Activated effector memory CD4-positive, alpha-beta T cell treated with anti-CD3 and anti-CD28 coated beads, Interleukin-2, amount 50 U/mL, for 16 hours (primary cell): ENCODE measurements around the gene TOLLIP.
"Not testable (repeated sequence)": the region's sequence is repeated elsewhere in the genome, so short reads cannot be mapped to it uniquely, and the experiment has no call there.

Experiments used
- DNase-seq: peaks from one replicate; pipeline ENCODE4 v3.0.0-alpha.2; 2020

TOLLIP gene

DNA sequence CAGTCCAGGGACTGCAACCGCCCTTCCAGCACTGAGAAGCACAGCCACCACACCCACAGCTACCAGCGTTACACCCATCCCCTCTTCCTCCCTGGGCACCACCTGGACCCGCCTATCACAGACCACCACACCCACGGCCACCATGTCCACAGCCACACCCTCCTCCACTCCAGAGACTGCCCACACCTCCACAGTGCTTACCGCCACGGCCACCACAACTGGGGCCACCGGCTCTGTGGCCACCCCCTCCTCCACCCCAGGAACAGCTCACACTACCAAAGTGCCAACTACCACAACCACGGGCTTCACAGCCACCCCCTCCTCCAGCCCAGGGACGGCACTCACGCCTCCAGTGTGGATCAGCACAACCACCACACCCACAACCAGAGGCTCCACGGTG, 66.7 kb downstream of the TOLLIP start:
- not testable (repeated sequence) for DNase-seq

DNA sequence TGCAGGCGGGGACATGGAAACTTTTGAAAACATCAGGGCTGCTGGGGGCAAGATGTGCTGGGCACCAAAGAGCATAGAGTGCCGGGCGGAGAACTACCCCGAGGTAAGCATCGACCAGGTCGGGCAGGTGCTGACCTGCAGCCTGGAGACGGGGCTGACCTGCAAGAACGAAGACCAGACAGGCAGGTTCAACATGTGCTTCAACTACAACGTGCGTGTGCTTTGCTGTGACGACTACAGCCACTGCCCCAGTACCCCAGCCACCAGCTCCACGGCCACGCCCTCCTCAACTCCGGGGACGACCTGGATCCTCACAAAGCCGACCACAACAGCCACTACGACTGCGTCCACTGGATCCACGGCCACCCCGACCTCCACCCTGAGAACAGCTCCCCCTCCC, 67.1 kb downstream of the TOLLIP start:
- no peak for DNase-seq

DNA sequence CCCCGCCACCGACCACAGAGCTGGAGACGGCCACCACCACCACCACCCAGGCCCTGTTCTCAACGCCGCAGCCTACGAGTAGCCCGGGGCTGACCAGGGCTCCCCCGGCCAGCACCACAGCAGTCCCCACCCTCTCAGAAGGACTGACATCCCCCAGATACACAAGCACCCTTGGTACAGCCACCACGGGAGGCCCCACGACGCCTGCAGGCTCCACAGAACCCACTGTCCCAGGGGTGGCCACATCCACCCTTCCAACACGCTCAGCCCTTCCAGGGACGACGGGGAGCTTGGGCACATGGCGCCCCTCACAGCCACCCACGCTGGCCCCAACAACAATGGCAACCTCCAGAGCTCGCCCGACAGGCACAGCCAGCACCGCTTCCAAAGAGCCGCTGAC, 67.7 kb downstream of the TOLLIP start:
- no peak for DNase-seq

DNA sequence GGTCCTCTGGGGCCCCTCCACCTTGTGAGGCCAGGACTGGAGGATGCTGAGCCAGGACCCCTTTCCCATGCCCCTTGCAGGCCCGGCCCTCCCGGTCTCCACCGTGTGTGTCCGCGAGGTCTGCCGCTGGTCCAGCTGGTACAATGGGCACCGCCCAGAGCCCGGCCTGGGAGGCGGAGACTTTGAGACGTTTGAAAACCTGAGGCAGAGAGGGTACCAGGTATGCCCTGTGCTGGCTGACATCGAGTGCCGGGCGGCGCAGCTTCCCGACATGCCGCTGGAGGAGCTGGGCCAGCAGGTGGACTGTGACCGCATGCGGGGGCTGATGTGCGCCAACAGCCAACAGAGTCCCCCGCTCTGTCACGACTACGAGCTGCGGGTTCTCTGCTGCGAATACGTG, 68.7 kb downstream of the TOLLIP start:
- no peak for DNase-seq

DNA sequence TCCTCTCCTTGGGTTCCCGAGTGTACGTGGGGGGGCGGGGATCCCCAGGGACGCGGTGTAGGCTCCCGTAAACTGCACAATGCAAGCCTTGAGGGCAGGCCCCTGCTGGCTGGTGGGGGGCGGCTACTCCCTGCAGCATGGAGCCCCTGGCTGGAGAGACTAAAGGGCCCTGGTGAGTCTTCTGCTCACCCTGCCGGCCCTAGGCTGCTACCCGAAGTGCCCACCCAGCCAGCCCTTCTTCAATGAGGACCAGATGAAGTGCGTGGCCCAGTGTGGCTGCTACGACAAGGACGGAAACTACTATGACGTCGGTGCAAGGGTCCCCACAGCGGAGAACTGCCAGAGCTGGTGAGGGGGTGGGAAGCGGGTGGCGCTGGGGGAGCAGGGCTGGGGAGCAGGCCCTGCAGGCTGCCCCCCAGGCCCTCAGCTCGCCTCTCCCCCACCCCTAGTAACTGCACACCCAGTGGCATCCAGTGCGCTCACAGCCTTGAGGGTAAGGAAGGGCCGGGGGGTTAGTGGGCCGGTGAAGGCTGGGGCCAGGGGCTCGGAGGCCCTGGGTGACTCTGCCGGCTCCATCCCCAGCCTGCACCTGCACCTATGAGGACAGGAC, 69.7 kb downstream of the TOLLIP start:
- DNase-seq, result no peak

DNA sequence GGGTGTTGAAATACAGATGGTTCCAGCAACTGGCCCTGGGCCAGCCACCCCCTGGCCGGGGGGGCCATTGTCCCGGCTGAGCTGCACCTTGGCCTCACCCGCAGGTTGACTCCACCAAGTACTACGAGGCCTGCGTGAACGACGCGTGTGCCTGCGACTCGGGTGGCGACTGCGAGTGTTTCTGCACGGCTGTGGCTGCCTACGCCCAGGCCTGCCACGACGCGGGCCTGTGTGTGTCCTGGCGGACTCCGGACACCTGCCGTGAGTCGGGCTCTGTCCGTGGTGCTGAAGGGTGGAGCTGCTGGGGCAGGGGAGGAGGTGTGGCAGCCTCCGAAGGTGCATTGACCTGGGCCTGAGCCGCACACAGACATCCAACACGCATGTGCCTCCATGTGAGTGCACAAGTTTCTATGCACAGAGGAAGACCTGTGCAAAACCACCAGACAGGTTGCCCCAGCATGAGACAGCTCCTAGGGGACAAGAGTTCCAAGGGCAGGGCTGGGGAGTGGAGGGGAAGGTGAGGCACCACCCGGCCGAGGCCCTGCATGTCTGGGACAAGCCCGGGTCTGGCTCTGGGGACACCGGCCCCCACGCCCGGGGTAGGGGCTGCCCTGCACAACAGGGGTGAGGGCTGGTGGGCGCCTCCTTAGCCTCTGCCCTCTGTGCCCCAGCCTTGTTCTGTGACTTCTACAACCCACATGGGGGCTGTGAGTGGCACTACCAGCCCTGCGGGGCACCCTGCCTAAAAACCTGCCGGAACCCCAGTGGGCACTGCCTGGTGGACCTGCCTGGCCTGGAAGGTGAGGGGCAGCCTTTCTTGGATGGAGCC, 70.5 kb downstream of the TOLLIP start:
- no peak for DNase-seq

DNA sequence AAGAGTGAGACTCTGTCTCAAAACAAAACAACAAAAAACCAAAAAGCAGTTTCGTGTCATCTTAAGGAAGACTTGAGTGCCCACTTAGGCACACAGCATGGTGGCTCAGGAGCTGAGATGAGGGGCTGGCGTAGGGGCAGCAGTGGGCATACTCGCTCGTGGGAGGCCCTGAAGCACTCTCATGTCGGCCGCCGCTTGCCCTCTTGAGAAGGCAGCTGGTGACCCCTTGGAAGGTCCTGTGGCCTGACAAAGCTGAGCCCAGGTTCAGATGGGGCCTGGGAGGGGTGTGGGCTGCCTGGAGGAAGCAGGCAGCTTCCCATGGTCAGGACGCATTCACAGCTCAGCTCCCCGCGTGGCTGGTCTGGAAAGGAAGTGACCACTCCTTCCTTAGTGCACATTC, 71.6 kb downstream of the TOLLIP start:
- DNase-seq, result no peak

DNA sequence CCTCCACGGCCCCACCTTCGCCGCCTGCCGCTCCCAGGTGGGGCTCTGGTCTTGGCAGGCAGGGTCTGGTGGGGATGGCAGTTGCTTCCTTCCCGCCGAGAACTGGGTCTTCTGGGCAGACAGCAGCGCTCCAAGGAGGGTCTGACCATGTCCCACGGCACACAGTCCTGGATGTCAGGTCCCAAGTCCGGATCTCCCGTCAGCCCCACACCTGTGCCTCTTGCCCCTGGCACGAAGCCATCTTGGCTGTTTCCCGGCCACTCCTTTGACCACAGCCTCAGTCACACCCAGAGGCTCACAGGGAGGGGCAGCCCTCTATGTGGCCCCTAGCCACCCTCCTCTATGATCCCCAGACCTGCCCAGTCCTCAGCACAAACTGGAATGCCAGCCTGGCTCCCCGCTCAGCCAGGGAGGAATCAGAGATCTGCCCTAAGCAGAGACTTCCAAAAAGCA, 72.3 kb downstream of the TOLLIP start:
- DNase-seq, result no peak

DNA sequence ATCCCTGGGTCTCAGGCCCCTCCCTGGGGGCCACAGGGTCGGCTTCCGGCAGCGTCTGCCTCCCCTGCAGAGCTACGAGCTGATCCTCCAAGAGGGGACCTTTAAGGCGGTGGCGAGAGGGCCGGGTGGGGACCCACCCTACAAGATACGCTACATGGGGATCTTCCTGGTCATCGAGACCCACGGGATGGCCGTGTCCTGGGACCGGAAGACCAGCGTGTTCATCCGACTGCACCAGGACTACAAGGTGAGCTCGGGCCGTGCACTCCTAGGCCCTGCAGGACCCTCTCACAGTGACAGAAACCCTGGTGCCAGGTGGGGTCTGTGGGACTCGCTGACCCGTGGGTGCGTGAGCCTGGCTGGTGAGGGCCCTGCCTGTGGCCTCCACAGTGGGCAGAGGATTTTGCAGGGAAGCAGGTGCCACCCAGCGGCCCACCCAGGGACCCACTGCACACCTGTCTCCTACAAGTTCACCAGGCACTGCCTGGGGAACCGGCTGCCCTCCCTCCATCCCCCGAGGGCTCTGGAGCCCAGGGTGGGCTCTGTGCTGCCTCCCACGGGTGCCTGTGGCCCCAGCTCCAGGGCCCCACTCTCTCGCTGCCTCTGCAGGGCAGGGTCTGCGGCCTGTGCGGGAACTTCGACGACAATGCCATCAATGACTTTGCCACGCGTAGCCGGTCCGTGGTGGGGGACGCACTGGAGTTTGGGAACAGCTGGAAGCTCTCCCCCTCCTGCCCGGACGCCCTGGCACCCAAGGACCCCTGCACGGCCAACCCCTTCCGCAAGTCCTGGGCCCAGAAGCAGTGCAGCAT, 72.9 kb downstream of the TOLLIP start:
- DNase-seq, result peak; percentile 27

DNA sequence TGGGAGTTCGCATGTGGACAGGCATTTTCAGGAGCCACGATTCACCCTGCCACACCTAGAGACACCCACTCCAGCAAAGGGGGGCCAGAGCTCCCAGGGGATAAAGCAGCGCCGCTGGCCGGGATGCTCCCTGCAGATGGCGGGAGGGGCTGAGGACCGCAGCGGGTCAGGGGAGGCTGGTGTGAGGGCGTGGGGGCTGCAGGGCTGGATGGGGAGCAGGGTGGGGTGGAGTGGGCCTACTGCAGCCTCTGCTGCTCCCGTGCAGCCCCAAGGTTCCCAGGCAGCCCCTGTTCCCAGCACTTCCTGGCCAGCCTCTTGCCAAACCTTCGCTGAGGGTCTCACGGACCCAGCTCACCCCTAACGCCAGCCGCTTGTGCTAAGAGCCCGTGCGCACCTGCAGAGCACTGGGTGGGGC, 73.5 kb downstream of the TOLLIP start:
- peak; percentile 58 for DNase-seq

DNA sequence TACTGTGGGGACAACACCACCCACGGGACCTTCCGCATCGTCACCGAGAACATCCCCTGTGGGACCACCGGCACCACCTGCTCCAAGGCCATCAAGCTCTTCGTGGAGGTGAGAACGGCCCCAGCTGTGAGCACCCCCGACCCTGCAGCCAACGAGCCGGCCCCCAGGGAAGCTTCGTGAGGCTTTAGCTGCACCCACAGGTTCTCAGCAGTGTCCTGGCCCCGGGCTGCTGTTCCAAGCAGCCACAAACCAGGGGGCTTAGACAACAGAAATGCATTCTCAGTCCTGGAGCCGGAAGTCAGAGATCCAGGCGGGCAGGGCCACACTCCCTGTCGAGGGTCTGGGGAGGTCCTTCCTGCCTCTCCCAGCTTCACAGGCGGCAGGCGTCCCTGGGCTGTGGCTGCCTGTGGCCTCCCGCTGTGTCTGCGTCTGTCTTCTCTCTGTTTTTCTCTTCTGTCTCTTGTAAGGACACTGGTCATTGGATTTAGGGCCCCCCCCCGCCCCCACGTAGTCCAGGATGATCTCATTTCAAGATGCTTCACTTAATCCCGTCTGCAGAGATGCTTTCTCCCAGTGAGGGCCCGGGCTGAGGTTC, 74.0 kb downstream of the TOLLIP start:
- DNase-seq, result peak; percentile 27

DNA sequence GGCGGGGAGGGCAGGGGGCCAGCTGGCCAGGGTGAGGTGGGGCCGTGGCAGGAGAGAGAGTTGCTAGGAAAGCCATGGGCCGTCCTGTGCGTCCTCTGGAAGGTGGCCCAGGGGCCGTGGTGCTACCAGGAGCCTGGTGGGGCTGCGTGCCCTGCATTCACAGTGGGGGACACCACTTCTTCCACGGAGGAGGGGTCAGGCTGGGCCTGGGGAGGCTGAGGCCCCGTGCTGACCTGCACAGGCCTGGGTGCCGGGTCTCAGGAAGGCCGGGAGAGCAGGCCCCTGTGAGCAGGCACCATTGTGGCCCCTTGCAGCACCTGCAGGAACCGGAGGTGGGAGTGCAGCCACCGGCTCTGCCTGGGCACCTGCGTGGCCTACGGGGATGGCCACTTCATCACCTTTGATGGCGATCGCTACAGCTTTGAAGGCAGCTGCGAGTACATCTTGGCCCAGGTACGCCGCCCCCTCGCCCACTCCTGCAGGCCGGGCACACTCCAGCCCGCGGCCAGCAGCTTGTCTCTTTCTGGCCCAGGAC, 74.6 kb downstream of the TOLLIP start:
- DNase-seq, result peak; percentile 59

DNA sequence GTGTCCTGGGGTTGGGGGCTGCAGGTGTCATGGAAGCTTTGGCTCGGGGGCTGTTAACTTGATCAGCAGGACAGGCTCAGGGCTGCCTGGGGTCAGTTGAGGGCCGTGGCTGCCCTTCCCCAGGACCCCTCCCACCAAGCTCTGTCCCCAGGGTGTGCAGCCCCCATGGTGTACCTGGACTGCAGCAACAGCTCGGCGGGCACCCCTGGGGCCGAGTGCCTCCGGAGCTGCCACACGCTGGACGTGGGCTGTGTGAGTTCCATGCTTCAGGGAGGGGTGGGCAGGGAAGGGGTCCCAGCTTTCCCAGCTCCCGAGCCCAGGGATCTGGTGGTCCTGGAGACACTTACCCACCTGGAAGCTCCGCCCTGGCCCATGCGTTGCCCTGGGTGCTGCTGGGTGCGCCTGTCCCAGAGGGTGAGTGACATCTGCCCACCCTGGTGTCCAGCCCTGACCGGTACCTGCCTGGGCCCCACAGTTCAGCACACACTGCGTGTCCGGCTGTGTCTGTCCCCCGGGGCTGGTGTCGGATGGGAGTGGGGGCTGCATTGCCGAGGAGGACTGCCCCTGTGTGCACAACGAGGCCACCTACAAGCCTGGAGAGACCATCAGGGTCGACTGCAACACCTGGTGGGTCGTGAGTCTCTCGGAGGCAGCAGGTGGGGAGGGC, 75.2 kb downstream of the TOLLIP start:
- DNase-seq, result peak; percentile 54

DNA sequence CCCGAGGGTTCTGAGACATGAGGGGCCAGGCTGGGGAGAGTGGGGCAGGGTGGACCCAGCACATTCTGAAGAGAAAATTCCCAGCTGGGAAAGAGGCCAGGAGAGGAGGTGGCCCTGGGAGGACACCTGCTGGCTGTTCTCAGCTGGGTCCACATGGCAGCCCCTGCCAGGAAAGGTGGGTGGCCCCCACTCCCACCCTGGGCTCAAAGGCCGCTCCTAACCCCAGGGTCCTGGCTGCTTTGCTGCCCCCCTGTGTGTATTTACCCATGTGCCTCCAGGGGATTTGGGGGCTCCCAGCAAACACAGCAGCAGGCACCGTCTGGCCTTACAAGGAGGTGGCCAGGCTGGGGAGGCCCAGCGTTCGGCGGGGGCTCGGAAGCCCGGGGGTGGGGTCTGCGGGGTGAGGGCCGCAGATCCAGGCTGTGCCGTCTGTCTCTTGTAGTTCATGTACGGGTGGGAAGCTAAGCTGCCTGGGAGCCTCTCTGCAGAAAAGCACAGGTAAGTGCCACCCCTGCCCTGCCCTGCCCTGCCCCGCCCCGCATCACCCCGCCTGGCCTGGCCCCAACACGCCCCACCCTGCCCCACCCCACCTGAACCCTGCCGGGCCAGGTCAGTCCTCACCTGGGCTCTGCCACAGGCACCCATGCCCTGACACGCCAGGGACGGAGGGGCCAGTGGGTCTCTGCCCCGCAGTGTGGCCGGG, 75.9 kb downstream of the TOLLIP start:
- peak; percentile 45 for DNase-seq

DNA sequence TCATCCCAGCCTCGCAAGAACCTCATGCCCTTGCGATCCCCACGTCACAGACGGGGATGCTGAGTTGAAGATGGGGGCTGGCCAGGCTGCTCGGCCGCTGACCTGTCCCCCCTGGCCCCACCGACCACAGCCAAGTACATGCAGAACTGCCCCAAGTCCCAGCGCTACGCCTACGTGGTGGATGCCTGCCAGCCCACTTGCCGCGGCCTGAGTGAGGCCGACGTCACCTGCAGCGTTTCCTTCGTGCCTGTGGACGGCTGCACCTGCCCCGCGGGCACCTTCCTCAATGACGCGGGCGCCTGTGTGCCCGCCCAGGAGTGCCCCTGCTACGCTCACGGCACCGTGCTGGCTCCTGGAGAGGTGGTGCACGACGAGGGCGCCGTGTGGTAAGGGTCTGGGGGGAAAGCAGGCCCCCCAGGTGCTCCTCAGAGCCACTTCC, 76.5 kb downstream of the TOLLIP start:
- no peak for DNase-seq

DNA sequence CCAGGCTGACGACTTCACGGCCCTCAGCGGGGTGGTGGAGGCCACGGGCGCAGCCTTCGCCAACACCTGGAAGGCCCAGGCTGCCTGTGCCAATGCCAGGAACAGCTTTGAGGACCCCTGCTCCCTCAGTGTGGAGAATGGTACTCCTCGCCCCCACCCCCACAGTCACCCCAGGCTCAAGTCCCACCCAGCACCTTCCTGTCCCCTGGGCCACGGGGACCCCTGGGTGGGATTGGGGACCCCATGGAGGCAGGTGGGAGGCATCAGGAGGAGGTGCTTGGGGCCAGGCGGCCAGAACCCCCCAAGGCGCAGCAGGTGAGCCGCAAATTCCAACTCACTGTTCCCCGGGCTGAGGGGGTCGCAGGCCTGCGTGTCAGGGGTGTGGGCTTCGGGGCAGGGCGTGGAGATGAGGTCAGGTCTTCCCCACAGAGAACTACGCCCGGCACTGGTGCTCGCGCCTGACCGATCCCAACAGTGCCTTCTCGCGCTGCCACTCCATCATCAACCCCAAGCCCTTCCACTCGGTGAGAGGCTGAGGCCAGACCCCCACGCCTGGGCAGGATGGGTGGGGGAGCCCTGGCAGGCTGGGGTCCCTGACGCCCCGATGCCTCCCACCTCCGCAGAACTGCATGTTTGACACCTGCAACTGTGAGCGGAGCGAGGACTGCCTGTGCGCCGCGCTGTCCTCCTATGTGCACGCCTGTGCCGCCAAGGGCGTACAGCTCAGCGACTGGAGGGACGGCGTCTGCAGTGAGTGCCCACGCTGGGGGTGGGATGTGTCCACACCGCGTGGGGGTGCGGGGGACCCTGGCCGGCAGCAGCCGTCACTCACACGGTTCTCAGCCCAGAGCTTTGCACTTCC, 77.2 kb downstream of the TOLLIP start:
- peak; percentile 59 for DNase-seq

DNA sequence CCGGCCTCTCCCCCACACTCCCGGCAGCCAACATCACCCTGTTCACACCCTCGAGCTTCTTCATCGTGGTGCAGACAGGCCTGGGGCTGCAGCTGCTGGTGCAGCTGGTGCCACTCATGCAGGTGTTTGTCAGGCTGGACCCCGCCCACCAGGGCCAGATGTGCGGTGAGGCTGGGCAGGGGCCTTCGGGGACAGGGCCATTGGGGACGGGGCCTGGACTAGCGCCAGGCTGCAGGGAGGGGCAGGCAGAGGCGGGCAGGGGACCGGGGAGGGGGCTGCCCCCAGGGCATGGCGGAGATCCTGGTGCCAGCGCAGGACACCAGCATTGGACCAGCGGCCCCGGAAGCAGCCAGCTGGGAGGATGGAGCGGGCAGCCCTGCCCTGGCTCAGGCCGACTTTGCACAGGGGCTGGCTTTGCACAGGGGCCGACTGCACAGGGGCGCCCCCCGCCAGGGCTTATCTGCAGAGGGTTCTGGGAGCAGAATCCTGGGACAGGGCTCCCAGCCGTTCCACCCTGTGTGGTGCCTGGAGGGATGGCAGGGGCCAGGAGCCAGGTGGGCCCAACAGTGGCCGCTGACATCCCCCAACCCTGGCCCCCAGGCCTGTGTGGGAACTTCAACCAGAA, 77.9 kb downstream of the TOLLIP start:
- DNase-seq, result peak; percentile 57

DNA sequence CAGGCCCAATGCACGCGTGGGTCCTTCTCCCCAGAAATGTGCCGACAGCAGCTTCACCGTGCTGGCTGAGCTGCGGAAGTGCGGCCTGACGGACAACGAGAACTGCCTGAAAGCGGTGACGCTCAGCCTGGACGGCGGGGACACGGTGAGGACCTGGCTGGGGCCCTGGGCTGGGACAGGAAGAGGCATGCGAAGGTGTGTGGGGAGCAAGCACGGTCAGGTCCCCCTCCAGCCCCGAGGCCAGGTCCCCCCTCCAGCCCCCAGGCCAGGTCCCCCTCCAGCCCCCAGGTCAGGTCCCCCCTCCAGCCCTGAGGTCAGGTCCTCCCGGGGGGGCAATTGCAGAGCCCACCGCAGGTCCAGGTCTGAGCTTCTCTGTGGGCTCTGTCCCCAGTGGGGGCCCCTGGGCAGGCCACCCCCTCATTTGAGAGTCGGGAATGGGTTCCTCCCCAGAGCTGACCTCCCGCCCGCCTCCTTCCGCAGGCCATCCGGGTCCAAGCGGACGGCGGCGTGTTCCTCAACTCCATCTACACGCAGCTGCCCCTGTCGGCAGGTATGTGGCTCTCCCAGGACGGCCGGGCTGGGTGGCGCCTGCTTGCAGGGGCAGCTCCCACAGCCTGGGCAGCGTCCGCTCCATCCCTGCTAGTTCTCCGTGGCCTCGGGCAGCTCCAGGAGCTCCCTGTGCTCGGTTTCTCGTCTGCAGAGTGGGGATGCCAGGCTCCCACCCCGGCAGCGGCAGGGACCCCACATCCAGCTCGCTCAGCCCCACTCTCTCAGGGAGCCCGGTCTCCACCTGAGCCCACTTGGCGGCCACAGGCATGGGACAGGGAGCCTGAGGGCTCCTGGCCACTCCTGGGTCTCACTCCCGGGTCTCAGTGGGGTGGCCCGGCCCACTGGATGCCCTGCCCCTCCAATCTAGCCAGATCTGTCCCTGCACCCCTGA, 78.7 kb downstream of the TOLLIP start:
- DNase-seq, result peak; percentile 59

DNA sequence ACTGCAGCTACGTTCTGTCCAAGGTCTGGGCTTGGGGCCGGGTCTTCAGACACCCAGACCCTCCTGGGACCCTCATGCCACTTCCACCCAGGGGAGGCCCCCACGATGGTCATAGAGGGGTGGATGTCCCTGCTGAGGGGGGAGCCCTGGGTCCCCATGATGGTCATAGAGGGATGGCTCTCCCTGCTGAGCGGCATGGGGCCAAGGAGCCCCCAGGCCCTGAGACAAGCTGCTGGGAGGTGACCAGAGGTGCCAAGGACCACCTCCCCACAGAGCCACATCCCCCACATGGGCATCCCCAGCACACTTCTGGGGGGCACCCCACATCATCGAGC, 79.3 kb downstream of the TOLLIP start:
- peak; percentile 55 for DNase-seq
